HG03469 (cell line): ENCODE measurements around the gene CELSR1.

Experiments used
- ATAC-seq: cut with Tn5 transposase; IDR thresholded peaks from one replicate; pipeline ENCODE4 v1.9.1; 2021; ENCODE audit warnings: mild to moderate bottlenecking, moderate library complexity, moderate number of reproducible peaks; ENCODE audit not compliant: unreplicated experiment

Gene CELSR1

DNA sequence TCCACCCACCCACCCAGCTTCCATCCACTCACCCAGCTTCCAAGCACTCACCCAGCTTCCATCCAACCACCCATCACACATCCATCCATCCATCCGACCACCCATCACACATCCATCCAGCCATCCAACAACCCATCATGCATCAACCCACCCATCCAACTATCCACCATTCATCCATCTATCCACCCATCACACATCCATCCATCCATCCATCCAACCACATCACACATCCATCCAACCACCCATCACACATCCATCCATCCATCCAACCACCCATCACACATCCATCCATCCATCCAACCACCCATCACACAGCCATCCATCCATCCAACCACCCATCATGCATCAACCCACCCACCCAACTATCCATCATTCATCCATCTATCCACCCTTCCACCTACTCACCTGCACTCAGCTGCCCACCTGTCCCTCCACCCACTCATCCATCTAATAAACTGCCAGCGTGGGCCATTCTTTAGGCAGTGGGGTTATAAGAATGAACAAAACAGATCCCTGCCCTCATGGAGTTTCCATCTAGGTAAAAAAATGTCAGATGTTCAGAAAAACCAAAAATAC, 88.2 kb downstream of the CELSR1 start:
- ATAC-seq = no peak

GRCh38 chr22:46448333-46448732, 89.1 kb downstream of the CELSR1 start:
- ATAC-seq = no peak

DNA sequence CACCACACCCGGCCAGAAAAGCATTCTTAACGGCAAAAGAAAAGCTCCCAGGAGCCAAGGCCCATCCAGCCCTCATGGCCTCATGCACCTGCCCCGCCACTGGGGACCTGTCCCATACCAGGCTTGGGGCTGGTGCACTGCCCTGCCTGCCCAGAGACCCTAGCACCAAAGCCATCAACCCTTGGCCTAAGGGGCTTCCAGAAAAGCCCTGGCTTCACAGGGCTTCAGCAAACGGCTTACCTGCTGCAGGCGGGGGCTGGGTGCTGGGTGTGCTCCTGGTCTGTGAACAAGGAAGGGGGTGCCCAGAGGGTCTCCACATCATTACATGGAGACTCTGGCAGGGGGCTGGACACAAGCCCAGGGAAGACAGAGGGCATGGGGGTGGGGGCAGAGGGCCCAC, 89.5 kb downstream of the CELSR1 start:
- no peak for ATAC-seq

- ATAC-seq = no peak
These were observed 90.6 kb downstream of the CELSR1 start for GRCh38 chr22:46446799-46447198.

DNA sequence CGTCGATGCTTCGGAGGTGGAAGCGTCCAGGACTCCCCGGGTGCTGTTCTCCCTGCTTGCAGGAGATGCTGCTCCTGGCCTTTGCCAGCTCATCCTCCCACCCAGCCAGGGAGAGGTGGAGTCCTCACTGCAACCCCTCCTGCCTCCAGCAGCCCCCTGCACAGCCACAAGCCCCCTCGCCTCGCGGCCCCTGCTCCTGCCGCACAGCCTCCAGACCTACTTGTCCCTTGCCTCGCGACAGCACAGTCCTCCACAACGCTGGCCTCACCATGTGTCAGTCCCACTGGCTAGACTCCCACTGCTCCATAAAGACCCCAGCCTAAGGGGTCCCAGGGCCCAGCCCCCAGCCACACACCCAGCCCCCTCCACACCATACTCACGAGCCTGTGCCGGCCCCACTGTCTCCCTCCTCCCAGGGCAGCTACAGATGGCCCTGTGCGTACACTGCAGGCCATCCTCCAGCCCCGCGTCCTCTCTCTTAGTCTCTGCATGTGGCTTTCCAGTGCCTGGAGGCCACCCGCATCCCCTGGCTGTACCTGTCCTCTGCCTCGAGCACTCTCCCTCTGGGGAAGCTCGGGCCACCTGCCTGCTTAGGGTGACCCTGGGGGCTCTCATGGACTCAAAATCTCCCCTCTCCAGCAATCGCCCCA, 91.5 kb downstream of the CELSR1 start:
- no peak for ATAC-seq

GRCh38 chr22:46444390-46444854, 93.0 kb downstream of the CELSR1 start:
- ATAC-seq = no peak

DNA sequence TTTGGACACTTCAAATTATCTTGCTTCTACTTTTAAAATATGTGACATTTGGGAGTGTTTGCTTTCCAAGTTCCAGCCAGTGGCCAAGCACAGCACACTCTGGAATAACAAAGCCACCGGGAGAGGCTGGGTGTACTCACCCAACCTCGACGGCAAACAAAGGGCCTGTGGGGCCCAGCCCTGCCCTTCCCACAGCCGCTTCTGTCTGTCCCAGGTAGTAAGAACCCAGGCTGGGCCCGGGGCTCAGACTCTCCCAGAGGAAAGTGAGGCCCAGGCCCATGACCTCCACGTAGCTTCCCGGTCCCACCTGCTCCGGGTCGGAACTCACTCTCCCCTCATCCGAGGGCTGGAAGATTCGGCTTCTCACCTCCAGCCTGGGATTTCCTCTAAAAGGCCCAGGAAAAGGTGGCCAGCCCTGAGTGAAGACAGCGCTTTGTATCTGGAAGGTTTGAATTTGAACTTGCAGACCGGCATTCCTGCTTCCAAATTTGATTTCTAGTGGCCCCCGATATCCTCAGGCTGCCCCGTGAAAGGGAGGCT, 93.5 kb downstream of the CELSR1 start:
- ATAC-seq = no peak

DNA sequence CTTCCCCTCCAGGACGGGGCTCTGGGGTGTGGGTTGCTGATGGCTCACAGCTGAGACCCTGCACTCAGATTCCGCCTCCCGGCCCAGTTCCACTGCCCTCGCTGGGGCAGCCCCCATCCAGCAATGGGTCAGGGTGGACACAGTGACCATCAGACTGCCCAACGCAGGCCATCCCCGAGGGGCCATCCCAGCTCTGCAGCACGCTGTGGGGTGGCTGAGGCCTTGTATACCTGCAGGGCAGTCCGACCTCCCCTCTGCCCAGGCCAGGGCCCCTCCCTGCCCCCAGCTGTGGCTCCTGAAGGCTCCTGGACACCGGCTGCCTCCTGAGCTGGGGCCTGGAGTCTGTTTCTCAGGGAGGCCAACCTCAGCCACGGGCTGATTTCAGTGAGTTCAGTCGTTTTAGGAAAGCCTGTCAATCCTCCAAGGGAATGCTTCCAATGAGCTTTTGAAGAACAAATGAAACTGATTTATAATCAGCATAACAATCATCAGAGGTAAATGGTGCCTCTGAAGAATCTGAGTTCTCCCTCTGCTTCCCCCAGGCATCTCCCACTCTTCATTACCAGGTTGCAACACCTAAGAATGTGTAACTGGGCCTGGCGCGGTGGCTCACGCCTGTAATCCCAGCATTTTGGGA, 95.1 kb downstream of the CELSR1 start:
- no peak for ATAC-seq

DNA sequence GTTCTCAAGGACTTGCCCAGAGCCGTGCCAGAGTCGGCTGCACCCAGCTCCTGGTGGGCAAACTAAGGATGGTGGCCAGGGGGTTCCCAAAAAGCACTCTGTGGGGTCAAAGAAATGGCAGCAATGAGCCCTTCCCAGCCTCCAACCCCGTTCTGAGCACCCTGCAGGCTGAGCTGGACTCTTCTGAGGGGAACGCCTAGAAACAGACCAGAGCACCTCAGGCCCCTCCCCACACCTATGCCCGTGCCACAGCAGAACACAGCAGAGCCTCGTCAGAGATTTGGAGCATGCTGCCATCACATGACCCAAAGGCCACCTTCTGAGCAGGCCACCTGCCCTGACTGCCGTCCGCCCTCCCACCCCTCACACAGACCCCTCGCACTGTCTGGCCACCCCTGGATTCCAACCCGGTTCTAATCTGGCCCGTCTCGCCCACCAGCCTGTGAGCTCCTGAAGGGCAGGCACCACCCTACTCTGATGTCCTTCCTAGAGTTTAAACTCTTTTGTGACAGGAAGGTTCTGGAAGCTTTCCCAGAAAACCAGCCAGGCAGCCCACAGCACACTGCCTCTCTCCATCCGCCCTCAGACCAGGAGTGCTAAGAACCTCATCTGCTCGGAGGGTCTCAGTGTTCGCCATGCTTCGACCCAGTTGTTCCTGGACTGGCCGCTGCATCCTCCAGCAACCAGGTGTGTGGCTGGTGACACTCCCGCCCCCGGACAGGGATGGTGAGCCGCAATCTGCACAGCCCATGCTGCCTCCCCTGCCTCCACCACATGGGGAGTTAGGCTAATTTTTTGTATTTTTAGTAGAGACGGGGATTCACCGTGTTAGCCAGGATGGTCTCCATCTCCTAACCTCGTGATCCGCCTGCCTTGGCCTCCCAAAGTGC, 97.6 kb downstream of the CELSR1 start:
- no peak for ATAC-seq

DNA sequence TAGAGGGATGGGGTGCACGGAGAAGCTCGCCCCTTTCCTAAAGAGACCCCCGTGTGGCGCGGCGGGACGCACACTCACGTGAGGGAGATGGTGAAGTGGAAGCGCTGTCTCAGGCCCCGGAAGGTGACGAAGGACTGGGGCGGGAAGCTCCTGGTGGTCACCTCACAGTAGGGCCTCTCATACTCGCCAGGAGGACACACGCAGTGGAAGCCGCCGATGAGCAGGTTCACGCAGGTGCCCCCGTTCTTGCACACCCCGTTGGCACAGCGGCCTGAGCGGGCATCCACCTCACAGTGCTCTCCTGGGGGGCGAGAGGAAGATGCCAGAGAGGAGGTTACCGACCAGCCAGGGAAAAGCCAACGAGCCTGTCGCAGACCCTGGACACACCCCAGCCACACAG, 98.3 kb downstream of the CELSR1 start:
- ATAC-seq = no peak

- no peak for ATAC-seq
These were observed 99.6 kb downstream of the CELSR1 start for GRCh38 chr22:46437671-46438440.

DNA sequence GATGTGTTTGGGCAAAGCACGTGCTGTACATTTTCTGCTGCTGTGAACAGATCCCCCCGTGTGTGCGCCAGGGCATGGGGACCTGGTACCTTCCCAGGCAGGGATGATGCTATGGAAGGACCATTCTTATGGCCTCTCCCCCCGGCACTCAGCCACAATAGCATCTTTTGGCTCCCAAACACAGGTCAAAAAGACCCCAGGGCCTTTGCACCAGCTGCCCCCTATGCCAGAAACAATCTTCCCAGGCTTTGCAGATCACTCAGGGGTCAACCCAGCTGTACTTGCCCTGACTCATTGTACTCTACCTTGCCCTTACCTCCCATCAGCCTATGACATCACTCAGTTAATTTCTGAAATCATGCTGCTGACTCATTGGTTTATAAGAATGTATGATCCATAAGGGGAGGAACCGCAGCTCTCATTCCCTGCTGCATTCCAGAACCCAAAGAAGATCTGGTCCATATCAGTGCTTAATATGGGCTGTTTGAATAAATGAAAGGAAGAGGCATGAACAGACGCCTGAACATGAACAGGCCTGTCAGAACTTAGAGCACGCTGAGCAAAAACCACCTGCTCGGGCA, 100.7 kb downstream of the CELSR1 start:
- no peak for ATAC-seq

- ATAC-seq = no peak
These were observed 104.1 kb downstream of the CELSR1 start for GRCh38 chr22:46433318-46433717.

DNA sequence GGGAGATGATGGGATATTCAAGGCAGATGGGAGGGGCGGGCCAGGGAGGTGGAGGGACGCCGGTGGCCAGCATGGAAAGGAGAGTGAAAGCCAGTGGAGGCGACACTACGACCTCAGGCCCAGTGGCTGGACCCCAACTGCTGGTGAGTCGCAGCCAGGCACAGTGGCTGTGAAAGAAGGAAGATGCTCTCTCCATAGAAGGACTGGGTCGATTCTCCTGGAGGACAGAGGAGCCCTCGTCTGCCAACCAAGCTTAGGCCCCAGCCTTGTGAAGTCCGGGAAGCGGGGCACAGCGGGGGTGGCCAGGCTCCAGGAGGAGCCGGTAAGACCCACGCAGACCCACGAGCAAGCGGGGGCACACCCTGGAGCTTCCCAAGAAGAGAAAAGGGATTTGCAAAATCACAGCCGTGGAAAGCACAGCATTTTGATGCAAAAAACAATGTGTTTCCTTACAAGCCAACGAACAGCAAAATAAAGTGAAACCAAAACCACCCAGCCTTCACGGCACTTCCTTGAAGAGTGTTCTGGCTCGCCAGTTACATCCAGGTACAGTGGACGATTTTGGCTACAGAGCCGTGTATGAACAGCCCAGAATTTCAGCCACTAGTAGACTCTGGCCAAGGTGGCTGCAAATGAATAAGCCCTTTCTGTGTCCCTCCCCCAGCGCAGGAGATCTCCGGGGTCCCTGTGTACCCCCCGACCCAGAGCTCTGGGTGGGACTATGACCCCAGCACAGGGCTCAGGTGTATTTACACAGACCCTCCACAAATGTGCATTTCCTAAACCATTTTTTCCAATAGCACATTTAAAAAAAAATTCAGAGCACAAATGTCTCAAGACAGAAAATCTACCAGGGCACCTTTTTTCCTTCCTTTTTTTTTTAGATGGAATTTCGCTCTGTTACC, 105.0 kb downstream of the CELSR1 start:
- ATAC-seq = no peak

DNA sequence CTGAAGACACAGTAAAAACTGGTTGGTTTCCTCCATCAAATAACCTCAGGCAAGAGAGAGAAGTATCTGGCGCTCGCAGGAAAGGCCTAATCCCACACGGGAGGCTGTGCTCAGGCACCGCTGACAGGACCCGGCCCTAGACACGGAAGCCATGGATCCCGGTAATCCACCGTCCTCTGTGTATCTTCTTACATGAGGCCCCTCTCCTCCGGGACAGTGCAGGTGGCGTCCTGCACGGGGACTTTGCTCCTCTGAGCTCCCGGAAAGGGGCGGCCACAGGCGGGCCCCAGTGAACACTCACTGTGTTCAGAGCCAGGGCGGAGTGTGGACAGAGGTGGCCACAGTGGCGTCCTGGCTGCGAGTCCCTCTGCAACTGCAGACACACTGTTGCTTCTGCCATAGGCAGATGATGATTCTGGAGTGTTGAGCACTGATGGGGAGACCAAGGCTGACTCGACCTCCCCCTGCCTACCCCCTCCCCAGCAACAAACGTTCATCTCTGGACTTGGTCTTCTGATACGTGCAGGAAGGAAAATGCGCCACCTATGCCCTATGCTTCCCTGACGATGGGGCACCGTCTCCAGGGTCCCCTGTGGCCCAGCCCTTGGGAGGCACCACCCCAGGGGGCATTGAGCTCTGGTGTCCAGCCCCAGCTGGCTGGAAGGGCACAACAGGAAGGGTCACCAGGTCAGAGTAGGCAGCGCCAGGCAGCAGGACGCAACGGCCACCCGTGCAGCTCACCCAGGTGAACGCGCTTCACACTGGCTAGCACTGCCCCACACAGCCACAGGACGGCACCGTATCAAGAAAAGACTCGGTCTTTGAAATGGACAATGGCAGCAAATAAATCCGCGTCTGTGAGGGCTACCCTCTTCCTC, 106.2 kb downstream of the CELSR1 start:
- no peak for ATAC-seq

- ATAC-seq = no peak
These were observed 108.0 kb downstream of the CELSR1 start for GRCh38 chr22:46429325-46429853.

DNA sequence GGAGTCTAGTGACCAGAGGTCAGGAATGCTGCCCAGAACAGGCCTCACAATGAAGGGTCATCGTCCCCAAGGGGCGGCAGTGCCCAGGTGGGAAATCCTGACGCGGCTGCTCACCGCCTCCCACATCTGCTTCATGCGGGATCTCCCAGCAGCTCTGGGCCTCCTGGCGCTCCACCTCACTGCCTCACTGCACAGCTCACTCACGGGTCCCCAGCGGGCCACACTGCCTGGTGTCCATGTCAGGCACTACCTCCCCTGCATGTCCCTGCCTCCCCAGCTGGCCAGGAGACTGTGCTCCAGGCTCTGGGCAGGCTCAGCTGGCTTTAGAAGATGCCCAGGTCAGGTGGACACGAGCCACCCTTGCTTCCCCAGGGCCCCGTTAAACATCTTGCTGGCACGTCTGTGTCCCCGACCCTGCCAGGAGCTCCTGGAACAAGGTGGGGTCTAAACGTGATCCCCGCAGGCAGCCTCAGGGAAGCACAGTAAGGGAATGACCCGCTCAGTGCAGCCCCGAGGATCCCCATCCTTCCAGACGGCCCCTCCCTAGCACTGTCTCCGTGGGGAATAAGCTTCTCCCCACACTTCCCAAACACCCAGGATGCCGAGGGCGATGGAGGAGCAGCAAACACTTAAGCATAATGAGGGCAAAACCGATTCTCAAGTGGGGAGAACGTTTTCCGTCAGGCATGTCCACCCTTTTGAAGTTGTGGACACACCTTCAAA, 108.7 kb downstream of the CELSR1 start:
- no peak for ATAC-seq
